Mononuclear cell (primary cell): ENCODE results near the gene LILRA2. TPM values are rescaled to one million over a fixed set of nuclear protein-coding genes. Genes with fewer than 3 reads are reported as not detected.
"Not testable (repeated sequence)": the region's sequence is repeated elsewhere in the genome, so short reads cannot be mapped to it uniquely, and the experiment has no call there.

Experiments
- H3K27me3 ChIP-seq: 2 replicates; pipeline ENCODE4 v1.6.0; 2011; ENCODE audit warnings: low read length, control low read depth; ENCODE audit not compliant: insufficient read depth
- H3K4me1 ChIP-seq: 2 replicates; pipeline ENCODE4 v1.5.1; 2011; ENCODE audit warnings: mild to moderate bottlenecking, low read length, control low read depth; ENCODE audit not compliant: insufficient read depth
- H3K4me3 ChIP-seq: 2 replicates; pipeline ENCODE4 v1.5.1; 2011; ENCODE audit warnings: mild to moderate bottlenecking, low read length, moderate library complexity
- H3K9me3 ChIP-seq: 2 replicates; pipeline ENCODE4 v1.5.1; 2011; ENCODE audit warnings: low read depth, mild to moderate bottlenecking, control low read depth, low read length
- total RNA-seq: library from RNA; depleted of rRNA; stranded (reverse); fragments of >200 nt; gene quantifications from one replicate; pipeline ENCODE4 v1.2.3, GENCODE V29; 2012

The LILRA2 gene
- total RNA-seq, 1 donor: 41.5 TPM

DNA sequence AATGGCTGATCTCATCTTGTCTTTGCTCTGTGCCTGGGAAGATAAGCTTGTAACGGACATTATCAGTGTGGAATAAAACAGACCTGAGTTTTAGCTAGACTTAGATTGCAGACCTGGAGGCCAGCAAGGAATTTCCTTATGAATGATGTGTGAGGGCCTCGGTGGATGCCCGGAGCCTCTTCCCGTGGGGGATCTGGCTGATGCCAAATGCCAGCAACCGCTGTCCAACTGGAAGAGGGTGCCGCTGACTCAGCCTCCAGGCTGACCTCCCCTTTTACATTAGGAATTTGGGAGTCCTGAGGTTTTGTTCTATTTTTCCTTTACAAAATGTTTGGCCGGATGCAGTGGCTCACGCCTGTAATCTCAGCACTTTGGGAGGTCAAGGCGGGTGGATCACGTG lies 19.6 kb upstream of the LILRA2 start:
- peaks cover 9% of the 10 kb centered on the region for H3K4me1 ChIP-seq
- H3K4me3 ChIP-seq: no peak overlapping the region
- H3K9me3 ChIP-seq: no peaks in the 10 kb centered on the region
- H3K27me3 ChIP-seq: no peaks in the 10 kb centered on the region

DNA sequence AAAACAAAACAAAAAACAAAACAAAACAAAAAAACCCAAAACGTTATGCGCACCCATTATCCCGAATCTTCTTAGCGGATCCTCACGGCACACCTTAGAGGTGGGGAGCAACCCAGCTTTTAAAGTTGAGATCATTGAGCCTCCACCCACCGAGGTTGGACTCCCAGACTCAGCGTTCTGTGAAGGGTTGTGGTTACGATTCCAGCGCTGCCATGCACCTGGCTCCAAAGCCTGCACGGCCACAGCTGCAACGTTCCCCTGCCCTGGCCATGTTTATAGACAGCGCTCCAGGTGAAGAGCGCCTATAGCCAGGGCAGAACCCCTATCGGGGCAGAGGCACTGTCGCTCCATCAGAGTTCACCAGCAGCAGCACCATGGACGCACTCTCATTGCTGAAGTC lies 18.7 kb upstream of the LILRA2 start:
- H3K27me3 ChIP-seq: no peaks in the 10 kb centered on the region
- H3K4me3 ChIP-seq: no peak overlapping the region
- H3K4me1 ChIP-seq: peaks cover 9% of the 10 kb centered on the region
- H3K9me3 ChIP-seq: no peaks in the 10 kb centered on the region

DNA sequence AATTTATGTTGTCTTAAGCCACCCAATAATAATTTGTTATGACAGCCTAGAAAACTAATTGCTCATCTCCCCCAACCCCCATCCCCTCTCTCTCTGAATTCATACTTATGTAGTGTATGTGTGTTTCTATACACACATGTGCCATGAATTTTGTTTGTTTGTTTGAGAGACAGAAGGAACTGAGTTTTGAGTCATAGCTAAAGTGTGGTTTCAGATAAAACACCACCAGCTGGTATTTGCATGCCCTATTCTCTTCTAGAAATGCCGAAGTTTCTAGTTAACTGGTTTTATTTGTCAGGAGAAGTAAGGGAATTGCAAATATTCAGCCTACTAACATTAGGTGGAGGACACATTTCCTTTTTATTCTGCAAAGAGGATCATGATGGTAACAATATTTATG lies 17.4 kb upstream of the LILRA2 start:
- no peaks in the 10 kb centered on the region for H3K27me3 ChIP-seq
- H3K4me3 ChIP-seq: no peak overlapping the region
- peaks cover 9% of the 10 kb centered on the region for H3K4me1 ChIP-seq
- H3K9me3 ChIP-seq: no peaks in the 10 kb centered on the region

DNA sequence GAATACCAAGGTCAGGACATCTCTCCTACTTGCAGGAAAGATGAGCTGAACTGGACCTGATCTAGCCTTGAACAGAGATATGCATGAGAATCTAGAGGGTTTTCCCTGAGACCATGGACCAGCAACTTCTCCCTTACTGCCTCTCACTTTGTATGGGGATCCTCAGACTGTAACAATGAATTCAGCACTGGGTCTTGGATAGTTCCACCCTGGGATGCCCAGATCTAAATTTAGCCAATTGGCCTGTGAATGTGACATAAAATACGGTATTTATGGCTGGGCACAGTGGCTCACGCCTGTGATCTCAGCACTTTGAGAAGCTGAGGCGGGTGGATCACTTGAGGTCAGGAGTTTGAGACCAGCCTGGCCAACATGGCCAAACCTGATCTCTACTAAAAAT lies 15.3 kb upstream of the LILRA2 start:
- no peak overlapping the region for H3K4me3 ChIP-seq

DNA sequence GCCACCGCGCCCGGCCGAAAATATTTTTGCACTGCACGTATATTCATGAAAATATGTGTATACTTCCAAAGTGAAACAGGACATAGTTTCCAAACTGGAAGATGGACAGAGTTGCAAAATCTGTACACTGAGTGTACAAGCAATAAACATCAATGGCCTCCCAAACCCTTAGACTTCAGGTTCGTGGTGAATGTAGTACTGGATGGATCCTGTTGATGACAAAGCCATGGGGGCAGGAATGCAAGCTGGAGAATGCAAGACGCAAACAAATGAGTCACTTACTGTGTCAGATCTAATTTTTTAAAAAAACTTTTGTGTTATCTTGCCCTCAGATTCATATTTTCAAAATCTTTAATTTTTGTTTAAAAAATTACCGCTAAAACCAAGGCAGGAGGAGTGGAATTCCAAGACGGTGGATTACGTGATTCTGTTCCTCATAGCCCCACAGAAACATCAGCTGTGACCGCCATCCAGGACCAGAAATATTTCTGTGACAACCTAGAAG lies 12.7 kb upstream of the LILRA2 start:
- Histone ChIP-seq H3K9me3 (no peaks in the 10 kb centered on the region), H3K4me1 (no peaks in the 10 kb centered on the region), H3K27me3 (peaks cover 5% of the 10 kb centered on the region), H3K4me3 (no peak overlapping the region)

More for the DNA sequence above, 15.3 kb upstream of the LILRA2 start:
- Histone ChIP-seq H3K27me3 (no peaks in the 10 kb centered on the region), H3K9me3 (no peaks in the 10 kb centered on the region), H3K4me1 (no peaks in the 10 kb centered on the region)

DNA sequence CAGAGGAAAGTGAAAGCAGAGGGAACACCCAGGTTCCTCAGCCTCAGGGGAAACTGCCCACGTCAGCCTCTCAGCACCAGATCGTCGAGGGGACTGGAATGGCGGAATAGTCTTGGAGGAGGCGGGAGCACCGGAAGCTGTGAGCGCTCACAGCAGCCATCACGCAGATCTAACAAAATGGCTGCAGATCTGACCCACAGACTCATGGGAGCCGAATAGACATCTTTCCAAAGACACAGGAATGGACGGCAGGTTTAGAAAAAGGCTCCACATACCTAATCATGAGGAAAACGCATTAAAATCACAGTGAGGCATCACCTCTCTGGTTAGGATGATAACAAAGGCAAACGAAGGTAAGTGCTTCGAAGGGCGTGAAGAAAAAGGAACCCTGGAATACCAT lies 11.8 kb upstream of the LILRA2 start:
- Histone ChIP-seq H3K27me3 (peaks cover 5% of the 10 kb centered on the region), H3K4me3 (no peak overlapping the region), H3K4me1 (no peaks in the 10 kb centered on the region), H3K9me3 (no peaks in the 10 kb centered on the region)

DNA sequence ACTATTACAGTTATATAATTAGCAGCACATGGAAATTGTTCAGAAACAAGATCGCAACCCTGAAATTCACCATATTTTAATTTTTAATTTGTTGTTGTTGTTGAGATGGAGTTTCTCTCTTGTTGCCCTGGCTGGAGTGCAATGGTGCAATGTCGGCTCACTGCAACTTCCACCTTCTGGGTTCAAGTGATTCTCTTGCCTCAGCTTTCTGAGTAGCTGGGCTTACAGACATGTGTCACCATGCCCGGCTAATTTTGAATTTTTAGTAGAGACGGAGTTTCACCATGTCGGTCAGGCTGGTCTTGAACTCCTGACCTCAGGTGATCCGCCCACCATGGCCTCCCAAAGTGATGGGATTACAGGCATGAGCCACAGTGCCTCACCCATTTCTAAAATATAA lies 10.4 kb upstream of the LILRA2 start:
- not testable (repeated sequence) for H3K4me3 ChIP-seq, H3K27me3 ChIP-seq, H3K4me1 ChIP-seq, H3K9me3 ChIP-seq

DNA sequence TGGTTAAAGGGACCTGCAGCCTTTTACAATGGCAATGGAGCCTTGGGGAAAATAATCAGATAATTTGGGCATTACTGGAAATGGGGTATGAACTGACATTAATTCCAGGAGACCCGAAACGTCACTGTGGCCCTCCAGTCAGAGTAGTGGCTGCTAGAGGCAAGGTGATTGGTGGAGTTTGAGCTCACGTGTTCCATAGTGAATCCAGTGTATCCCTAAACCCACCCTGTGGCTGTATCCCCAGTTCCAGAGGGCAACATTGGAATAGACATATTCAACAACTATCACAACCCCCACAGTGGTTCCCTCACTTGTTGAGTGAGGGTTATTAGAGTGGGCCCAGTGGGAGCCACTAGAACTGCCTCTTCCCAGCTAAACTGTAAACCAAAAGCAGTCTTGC lies 3.3 kb upstream of the LILRA2 start:
- Histone ChIP-seq H3K4me3 (no peak overlapping the region), H3K27me3 (peaks cover 2% of the 10 kb centered on the region), H3K9me3 (no peaks in the 10 kb centered on the region), H3K4me1 (peaks cover 37% of the 10 kb centered on the region)

DNA sequence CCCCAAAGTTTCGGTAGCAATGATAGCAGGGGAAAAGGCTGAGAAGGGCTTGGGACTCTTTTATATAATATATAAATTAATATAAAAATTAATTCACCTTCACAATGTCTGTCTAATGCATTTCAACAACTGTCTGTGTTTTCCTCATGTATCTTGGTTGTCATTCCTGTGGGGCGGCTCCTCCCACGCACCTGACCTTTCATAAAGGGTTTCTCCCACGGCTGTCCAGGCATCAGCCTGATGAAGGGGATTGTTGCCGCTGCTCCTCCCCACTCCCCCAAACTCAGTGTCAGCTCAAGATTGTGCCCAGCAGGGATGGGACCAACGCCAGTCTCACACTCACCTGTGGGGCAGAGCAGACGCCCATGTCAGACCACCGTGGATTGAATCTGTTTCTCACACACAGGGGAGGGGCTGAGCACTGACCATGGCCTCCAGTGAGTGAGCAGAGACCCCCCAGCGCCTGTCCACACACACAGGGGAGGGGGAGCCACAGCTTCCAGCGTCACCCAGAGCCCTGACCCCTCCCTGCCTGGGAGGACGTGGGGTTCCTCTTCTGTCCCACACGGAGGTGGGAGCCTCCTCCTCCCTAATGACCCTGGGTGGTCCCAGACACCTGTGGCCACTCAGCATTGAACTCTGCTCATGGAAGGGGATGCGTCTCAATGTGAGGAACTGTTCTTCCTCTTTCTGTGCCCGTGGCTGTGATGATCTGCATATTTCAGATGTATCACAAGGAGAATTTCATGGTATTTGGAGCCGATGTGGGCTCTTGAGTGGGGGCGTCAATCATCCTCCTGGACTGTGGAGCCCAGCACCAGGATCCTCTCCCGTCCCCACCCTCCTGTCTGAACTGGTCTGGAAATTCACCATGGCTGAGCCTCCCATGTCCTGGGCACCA lies 1.6 kb upstream of the LILRA2 start:
- H3K4me1 ChIP-seq: peaks cover 48% of the 10 kb centered on the region
- not testable (repeated sequence) for H3K4me3 ChIP-seq, H3K27me3 ChIP-seq, H3K9me3 ChIP-seq

DNA sequence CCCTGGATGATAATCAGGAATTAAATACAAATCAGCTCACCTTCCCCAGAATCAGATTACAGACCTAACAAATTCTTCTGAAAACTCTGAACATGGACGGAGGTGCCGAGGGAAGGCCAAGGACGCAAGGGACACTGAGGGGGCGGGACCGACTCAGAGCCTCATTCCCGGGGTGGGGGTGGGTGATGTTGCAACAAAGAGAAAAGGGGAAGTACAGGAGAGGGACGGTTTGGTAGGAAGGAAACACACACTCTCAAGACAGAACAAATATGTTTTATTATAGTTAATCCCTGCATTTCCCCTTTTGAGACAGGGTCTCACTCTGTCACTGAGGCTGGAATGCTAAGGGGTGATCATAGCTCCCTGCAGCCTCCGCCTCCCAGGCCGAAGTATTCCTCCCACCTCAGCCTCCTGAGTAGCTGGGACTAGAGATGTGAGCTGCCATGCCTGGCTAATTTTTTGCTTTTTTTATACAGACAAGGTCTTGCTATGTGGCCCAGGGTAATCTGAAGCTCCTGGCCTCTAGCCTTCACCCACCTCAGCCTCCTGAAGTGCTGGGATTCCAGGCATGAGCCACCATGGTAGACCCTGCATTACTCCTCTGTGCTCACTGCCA lies 786 bp upstream of the LILRA2 start:
- peak overlapping the region; percentile 48 for H3K4me3 ChIP-seq
- no peaks in the 10 kb centered on the region for H3K27me3 ChIP-seq
- peaks cover 48% of the 10 kb centered on the region for H3K4me1 ChIP-seq
- no peaks in the 10 kb centered on the region for H3K9me3 ChIP-seq

DNA sequence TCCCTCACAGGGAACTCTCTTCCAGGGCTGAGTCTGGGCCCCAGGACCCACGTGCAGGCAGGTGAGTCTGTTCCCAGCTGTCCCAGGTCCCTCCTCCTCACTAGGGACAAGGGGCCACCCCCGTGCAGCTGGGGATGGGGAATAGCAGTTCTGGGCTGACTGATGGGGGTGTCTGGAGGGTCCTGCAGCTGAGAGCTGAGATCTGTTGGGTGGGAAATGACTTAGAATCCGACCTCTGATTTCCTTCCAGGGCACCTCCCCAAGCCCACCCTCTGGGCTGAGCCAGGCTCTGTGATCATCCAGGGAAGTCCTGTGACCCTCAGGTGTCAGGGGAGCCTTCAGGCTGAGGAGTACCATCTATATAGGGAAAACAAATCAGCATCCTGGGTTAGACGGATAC lies 461 bp downstream of the LILRA2 start:
- Histone ChIP-seq H3K4me1 (peaks cover 45% of the 10 kb centered on the region), H3K4me3 (peak overlapping the region; percentile 48), H3K9me3 (no peaks in the 10 kb centered on the region), H3K27me3 (no peaks in the 10 kb centered on the region)

DNA sequence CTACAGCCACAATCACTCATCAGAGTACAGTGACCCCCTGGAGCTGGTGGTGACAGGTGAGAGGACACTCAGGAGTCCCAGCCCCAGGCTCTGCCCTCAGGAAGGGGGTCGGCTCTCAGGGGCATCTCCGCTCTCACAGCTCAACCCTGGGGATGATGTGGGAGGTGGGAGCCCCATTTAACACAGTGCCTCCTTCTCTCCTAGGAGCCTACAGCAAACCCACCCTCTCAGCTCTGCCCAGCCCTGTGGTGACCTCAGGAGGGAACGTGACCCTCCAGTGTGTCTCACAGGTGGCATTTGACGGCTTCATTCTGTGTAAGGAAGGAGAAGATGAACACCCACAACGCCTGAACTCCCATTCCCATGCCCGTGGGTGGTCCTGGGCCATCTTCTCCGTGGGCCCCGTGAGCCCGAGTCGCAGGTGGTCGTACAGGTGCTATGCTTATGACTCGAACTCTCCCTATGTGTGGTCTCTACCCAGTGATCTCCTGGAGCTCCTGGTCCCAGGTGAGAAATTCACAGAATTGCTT lies 1.0 kb downstream of the LILRA2 start:
- Histone ChIP-seq H3K9me3 (no peaks in the 10 kb centered on the region), H3K27me3 (no peaks in the 10 kb centered on the region), H3K4me3 (peak overlapping the region; percentile 48), H3K4me1 (peaks cover 45% of the 10 kb centered on the region)

DNA sequence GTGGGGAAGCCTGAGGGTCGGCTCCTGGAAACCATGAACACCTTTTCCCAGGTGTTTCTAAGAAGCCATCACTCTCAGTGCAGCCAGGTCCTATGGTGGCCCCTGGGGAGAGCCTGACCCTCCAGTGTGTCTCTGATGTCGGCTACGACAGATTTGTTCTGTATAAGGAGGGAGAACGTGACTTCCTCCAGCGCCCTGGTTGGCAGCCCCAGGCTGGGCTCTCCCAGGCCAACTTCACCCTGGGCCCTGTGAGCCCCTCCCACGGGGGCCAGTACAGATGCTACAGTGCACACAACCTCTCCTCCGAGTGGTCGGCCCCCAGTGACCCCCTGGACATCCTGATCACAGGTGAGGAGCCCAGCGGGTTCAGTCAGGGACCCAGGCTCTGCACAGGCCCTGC lies 1.6 kb downstream of the LILRA2 start:
- H3K4me1 ChIP-seq: peaks cover 45% of the 10 kb centered on the region
- not testable (repeated sequence) for H3K4me3 ChIP-seq, H3K27me3 ChIP-seq, H3K9me3 ChIP-seq

DNA sequence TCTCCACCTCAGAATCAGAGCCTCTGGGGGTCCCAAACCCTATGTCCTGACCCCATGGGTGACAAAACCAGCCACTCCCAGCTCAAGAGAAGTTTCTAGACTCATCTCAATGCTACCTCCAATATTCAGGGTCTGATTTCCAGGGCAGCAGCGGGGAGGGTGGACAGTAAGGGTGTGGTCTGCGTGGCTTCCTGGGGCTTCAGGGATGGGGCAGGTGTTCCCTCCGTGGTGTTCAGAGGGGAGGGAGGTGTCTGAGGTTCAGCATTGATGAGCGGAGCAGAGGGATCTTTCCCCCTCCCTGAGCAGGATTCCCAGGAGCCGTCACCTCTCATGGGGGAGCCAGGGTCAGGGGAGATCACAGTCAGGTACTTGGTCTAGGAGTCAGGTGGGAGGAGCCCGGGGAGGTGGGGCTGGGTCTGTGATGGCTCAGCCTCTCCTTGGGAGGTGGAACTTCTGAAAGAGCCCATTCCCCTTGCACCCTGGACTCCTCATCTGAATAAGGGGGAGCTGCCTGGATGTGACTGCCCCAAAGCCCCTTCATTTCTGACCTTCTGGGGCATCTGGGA lies 2.9 kb downstream of the LILRA2 start:
- Histone ChIP-seq H3K4me3 (no peak overlapping the region), H3K9me3 (no peaks in the 10 kb centered on the region), H3K27me3 (no peaks in the 10 kb centered on the region), H3K4me1 (peaks cover 45% of the 10 kb centered on the region)

DNA sequence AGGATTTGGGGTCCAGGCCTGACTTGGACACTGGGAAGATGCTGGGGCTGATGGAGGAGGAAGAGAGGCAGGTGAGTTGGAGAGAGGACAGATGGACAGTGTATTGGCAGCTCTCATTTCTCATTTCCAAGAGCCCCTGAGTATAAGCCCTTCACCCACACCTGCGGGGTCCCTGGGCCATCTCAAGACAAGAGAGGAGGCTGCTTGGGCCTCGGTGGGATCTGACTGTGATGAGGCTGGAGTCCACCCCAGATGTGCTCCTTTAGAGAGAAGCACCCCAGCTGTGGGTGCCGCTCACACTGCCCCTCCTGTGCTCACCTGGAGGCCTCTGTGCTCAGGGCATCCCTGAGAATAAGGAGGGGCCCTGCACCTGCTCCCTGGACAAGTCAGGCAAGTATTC lies 3.7 kb downstream of the LILRA2 start:
- Histone ChIP-seq H3K4me1 (peaks cover 38% of the 10 kb centered on the region), H3K27me3 (no peaks in the 10 kb centered on the region), H3K4me3 (no peak overlapping the region), H3K9me3 (no peaks in the 10 kb centered on the region)
